ENCODE measurements around the gene BDH2. TPM values are rescaled to one million over a fixed set of nuclear protein-coding genes. Genes with fewer than 3 reads are reported as not detected.

Gene BDH2
- total RNA-seq, 1 experiment from 2014 or later = 40.2 TPM

- Histone ChIP-seq H4K5ac (ENCODE audit: insufficient read length, low read depth, low read length) (no peak overlapping the region), H3K9ac (ENCODE audit: extremely low read depth, insufficient read length, low read length) (no peak overlapping the region), H2BK20ac (ENCODE audit: low read depth, low read length, poor library complexity, severe bottlenecking) (no peak overlapping the region), H2BK15ac (ENCODE audit: low read depth, low read length) (no peak overlapping the region), H4K91ac (ENCODE audit: insufficient read length, low read depth, low read length) (no peak overlapping the region), H3K4ac (ENCODE audit: low read depth, low read length) (no peak overlapping the region), H2AK5ac (ENCODE audit: insufficient read length, low read length) (no peak overlapping the region), H3K27ac (ENCODE audit: insufficient read length, low read depth, low read length) (no peak overlapping the region), H4K8ac (replicated peaks; ENCODE audit: insufficient read length, low read depth, low read length) (no peak overlapping the region), H3K27me3 (ENCODE audit: insufficient read depth, low read length) (no peaks in the 10 kb centered on the region), H2BK5ac (ENCODE audit: insufficient read length, low read length) (no peak overlapping the region), H3K4me1 (ENCODE audit: insufficient read depth, low read length) (no peaks in the 10 kb centered on the region), H4K20me1 (ENCODE audit: control insufficient read depth, insufficient read depth, insufficient read length) (no peaks in the 10 kb centered on the region), H2BK120ac (ENCODE audit: low read depth, low read length, poor library complexity, severe bottlenecking) (no peak overlapping the region), H3T11ph (ENCODE audit: low read length) (no peak overlapping the region), H3K79me2 (ENCODE audit: insufficient read depth, low read length) (no peaks in the 10 kb centered on the region), H3K4me2 (ENCODE audit: insufficient read depth, insufficient read length, low read length) (no peak overlapping the region), H3K56ac (ENCODE audit: insufficient read length, low read depth, low read length) (no peak overlapping the region), H3K9me3 (ENCODE audit: control insufficient read depth, low read depth, low read length) (no peaks in the 10 kb centered on the region), H2AFZ (ENCODE audit: low read length) (no peak overlapping the region), H3K14ac (ENCODE audit: insufficient read depth, low read length) (no peak overlapping the region), H3K18ac (ENCODE audit: insufficient read length, low read depth, low read length) (no peak overlapping the region), H2BK12ac (ENCODE audit: insufficient read length, low read depth, low read length) (no peak overlapping the region), H3K23me2 (ENCODE audit: insufficient read length, low read depth, low read length, poor library complexity, severe bottlenecking) (no peaks in the 10 kb centered on the region), H3K79me1 (ENCODE audit: insufficient read depth, low read depth, low read length, poor library complexity, severe bottlenecking) (no peaks in the 10 kb centered on the region), H3K23ac (ENCODE audit: insufficient read length, low read depth, low read length) (no peak overlapping the region)
- no peak for TF ChIP-seq CTCF (conservative IDR thresholded peaks at IDR 0.05)
- Mint-ChIP-seq H3K36me3 (ENCODE audit: insufficient read depth in 1 of 3, low read depth in 3 of 3) (peaks cover 14 to 50% (median 48%) of the 10 kb centered on the region in 3 experiments; a peak in 6 of 7 replicates), H3K9me3 (no peaks in the 10 kb centered on the region), H3K4me3 (no peak overlapping the region), H3K27me3 (ENCODE audit: low read depth) (no peaks in the 10 kb centered on the region), H3K4me1 (0 out of 4 replicates have a peak, but pooled peaks cover 0 to 2% of the 10 kb centered on the region in 2 experiments), H3K27ac (no peak overlapping the region)
- DNase-seq = no peak
- WGBS (ENCODE audit: extremely low coverage, insufficient read length, low lambda C conversion rate) = no CpG with 5 or more reads among the region's 2 CpGs
These were observed 10.2 kb downstream of the BDH2 start for GRCh38 chr4:103089481-103089880.

Measured in H9 (cell line).